Measurements from ENCODE around the gene GVQW3. TPM values are rescaled to one million over a fixed set of nuclear protein-coding genes. Genes with fewer than 3 reads are reported as not detected.
A peak's percentile ranks its signal among the peaks of the same experiment; 100 is the strongest.

Gene GVQW3
- total RNA-seq (1 to 10 TPM; 7.4 to 7.8 TPM), polyA plus RNA-seq (1 to 10 TPM; 1.9 to 2.6 (median 2.3) TPM), total RNA-seq (3.3 to 16.0 (median 6.8) reads per million in 6 experiments)

DNA sequence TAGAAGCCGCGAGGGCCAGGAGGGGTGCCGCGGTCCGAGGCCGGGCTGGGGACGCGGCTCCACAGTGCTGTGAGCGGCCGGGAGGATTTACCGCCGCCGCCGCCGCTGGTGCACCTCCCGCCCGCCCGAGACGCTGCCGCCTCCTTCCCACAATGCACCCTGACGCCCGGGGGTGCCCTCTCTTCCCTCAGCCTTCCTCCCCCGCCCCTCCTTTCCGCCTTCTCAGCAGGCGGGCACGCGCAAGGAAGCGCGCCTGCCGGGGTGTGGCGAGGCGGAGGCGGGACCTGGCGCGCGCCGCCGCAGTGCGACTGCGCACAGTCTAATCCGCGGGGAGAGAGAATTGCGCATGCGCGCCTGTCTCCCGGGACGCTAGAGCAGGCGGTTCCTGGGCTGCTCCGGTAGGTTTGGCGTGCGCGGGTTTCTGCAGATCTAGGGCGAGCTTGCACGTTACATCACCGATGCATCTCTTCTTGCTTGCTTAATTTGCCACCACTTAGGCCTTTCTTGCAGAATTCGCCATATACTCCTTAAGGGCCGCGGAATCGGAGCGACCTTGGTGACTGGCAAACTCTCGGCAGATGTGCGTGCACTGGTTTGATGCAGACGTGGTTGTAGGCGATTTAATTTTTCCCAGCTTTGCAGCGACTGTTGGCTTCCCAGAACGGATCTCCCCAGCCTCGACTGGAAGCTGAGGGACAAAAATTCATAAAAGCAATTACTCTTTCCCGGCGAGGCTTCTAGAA lies at the start of gene GVQW3, which contains the start of gene THAP12:
TSS of gene GVQW3 (plus strand) at position 347 of the 743 bp plus-strand sequence. CDS start 506 bp downstream, outside the sequence.
TSS of gene THAP12 (minus strand) at position 156 of the 743 bp plus-strand sequence. CDS start 296 bp downstream, outside the sequence.
- no peaks in the 10 kb centered on the region for H3K9me3 Mint-ChIP-seq
- POLR2A ChIA-PET: interaction anchor here (0.7 kb wide), 1 partner anchor 65 kb away, joined by 3 read pairs; no protein-coding TSS in a partner anchor
- DNase-seq: peak; percentile 94 to 99 (median 98)
- peak; percentile 87 to 89 for ATAC-seq
- peaks cover 38 to 80% (median 66%) of the 10 kb centered on the region in 4 donors for H3K4me1 Mint-ChIP-seq
- H3K4me3 Mint-ChIP-seq: peak within 1 kb of the TSS; percentile 91 to 98 (median 96)
- peaks cover 0 to 4% (median 3%) of the 10 kb centered on the region in 3 donors for H3K36me3 Mint-ChIP-seq
- no peaks in the 10 kb centered on the region for H3K27me3 Mint-ChIP-seq
- peak within 1 kb of the TSS; percentile 79 to 96 (median 93) for H3K27ac Mint-ChIP-seq

DNA sequence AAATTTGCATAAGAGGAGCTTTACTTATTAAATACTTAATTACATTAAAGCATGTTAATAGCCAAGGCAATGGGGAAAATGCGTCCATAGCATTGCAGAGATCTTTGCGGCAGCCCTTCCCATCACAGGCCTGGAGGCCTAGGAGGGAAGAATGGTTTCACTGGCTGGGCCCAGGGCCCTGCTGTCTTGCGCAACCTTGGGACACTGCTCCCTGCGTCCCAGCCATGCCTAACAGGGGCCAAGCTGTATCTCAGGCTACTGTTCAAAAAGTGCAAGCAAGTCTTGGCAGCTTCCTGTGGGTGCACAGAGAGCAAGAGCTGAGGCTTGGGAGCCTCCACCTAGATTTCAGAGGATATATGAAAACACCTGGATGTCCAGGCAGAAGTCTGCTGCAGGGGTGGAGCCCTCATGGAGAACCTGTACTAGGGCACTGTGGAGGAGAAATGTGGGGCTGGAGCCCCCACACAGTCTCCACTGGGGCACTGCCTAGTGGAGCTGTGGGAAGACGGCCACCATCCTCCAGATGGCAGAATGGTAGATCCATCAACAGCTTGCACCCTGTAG lies 46.2 kb upstream of the GVQW3 start:
- peaks cover 2 to 20% (median 6%) of the 10 kb centered on the region in 4 donors for H3K4me1 Mint-ChIP-seq
- H3K27ac Mint-ChIP-seq: no peak overlapping the region
- POLR2A ChIA-PET: no interaction called here
- ATAC-seq: no peak
- H3K36me3 Mint-ChIP-seq: peaks cover 0 to 17% (median 15%) of the 10 kb centered on the region in 3 donors
- no peak overlapping the region for H3K4me3 Mint-ChIP-seq
- no peak for DNase-seq
- peaks cover 0 to 28% (median 14%) of the 10 kb centered on the region in 9 donors for H3K9me3 Mint-ChIP-seq
- H3K27me3 Mint-ChIP-seq: peaks cover 0 to 10% (median 5%) of the 10 kb centered on the region in 5 donors

DNA sequence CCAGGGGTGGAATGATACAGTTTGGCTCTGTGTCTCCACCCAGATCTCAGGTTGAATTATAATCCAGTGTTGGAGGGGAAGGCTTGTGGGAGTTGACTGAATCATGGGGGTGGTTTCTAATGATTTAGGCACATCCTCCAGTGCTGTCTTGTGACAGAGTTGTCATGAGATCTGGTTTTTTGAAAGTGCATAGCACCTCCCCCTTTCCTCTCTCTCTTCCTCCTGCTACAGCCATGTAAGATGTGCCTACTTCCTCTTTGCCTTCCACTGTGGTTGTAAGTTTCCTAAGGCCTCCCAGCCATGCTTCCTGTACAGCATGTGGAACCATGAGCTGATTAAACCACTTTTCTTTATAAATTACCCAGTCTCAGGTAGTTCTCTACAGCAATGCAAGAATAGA lies 45.3 kb upstream of the GVQW3 start:
- peaks cover 2 to 20% (median 6%) of the 10 kb centered on the region in 4 donors for H3K4me1 Mint-ChIP-seq
- POLR2A ChIA-PET: no interaction called here
- ATAC-seq (no peak), DNase-seq (no peak)
- no peak overlapping the region for H3K27ac Mint-ChIP-seq
- H3K9me3 Mint-ChIP-seq: peaks cover 0 to 28% (median 14%) of the 10 kb centered on the region in 9 donors
- H3K36me3 Mint-ChIP-seq: peaks cover 0 to 17% (median 15%) of the 10 kb centered on the region in 3 donors
- no peak overlapping the region for H3K4me3 Mint-ChIP-seq
- peaks cover 0 to 10% (median 5%) of the 10 kb centered on the region in 5 donors for H3K27me3 Mint-ChIP-seq

DNA sequence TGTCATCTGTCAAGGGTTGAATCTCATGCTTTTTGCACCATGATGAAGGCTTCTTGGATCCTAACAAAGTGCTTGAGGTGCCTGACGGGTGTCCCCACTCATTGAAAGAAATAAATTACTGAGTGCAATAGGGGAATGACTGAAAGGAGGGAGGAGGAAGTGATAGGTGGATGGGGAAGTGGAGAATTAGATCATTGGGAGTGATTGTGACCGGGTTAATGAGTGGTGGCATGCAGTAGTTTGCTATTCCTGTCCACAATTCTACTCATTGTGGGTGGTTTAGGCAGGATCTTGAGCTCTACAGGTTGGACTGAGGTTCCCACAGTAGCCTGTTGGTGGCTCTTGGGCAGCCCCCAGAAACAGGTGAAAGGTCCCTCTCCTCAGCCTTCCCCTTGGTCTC lies 44.5 kb upstream of the GVQW3 start:
- H3K4me3 Mint-ChIP-seq: no peak overlapping the region

DNA sequence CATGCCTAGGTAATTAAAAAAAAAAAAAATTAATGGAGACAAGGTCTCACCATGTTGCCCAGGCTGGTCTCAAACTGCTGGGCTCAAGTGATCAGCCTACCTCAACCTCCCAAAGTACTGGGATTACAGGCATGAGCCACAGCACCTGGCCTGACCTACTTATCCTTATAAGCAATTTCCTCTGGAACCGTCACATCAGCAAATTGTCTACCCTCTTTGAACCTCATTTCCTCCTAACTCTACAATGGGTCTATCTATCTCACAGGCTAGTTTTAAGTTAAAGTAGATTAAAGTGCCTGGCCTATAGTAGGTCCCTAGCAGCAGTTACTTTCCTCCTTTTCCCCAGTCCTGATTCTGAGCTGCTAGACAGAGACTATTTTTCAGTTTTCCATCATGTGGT lies 43.7 kb upstream of the GVQW3 start:
- Mint-ChIP-seq H3K27me3 (peaks cover 0 to 10% (median 5%) of the 10 kb centered on the region in 5 donors), H3K4me3 (no peak overlapping the region), H3K4me1 (peaks cover 5 to 20% (median 6%) of the 10 kb centered on the region in 4 donors), H3K27ac (no peak overlapping the region), H3K36me3 (peaks cover 0 to 17% (median 15%) of the 10 kb centered on the region in 3 donors), H3K9me3 (peaks cover 0 to 28% (median 14%) of the 10 kb centered on the region in 9 donors)
- POLR2A ChIA-PET: no interaction called here
- ATAC-seq: no peak
- no peak for DNase-seq

More for the DNA sequence above, 44.5 kb upstream of the GVQW3 start:
- Mint-ChIP-seq H3K4me1 (peaks cover 5 to 20% (median 6%) of the 10 kb centered on the region in 4 donors), H3K9me3 (peaks cover 0 to 28% (median 14%) of the 10 kb centered on the region in 9 donors), H3K27me3 (peaks cover 0 to 10% (median 5%) of the 10 kb centered on the region in 5 donors), H3K36me3 (peaks cover 0 to 17% (median 15%) of the 10 kb centered on the region in 3 donors), H3K27ac (no peak overlapping the region)
- POLR2A ChIA-PET: interaction anchor here (0.5 kb wide), 1 partner anchor 35 kb away, joined by 4 read pairs; no protein-coding TSS in a partner anchor
- no peak for DNase-seq
- no peak for ATAC-seq

DNA sequence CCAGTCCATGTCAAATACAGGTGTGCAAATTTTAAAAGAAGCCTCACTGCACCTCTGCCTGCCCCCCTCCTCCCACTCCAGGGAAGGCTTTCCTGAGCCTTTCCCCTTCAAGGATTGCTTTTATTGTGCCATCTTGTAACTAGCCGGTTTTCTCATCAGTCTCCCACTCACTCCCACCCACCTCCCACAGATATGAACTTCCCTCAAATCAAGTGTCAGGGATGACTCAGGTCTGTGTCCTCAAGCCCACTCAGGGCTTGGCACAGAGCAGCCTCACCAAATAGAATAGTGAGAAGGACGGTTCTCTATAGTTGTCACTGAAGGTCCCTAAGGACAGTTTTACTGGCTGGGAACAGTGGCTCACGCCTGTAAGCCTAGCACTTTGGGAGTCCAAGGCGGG lies 43.2 kb upstream of the GVQW3 start:
- peaks cover 0 to 28% (median 14%) of the 10 kb centered on the region in 9 donors for H3K9me3 Mint-ChIP-seq
- no peak overlapping the region for H3K27ac Mint-ChIP-seq
- ATAC-seq: no peak
- no peak for DNase-seq
- H3K4me1 Mint-ChIP-seq: peaks cover 5 to 20% (median 6%) of the 10 kb centered on the region in 4 donors
- no peak overlapping the region for H3K4me3 Mint-ChIP-seq
- H3K36me3 Mint-ChIP-seq: peaks cover 0 to 17% (median 15%) of the 10 kb centered on the region in 3 donors
- H3K27me3 Mint-ChIP-seq: peaks cover 0 to 10% (median 5%) of the 10 kb centered on the region in 5 donors
- POLR2A ChIA-PET: no interaction called here

DNA sequence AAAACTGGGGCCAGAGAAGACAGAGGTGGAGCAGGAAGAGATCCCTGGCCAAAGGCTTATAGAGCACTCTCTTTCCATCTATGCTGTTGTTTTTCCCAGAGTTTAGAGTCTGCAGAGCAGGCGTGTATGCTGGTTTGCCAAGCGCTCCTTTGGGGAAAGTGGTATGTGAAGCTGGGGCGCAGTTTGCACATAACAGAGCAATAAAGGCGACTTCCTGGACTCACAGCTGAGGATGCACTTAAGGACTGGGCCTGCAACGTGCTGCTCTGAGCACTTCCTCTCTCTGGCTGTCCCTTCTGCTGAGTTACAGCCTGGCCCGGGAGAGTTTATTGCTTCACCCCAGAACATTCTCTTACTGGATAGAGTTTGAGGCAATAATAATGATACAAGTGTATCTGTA lies 41.9 kb upstream of the GVQW3 start:
- Mint-ChIP-seq H3K27ac (peak overlapping the region in 2 of 10 donors; percentile 29 to 46), H3K9me3 (peaks cover 0 to 24% (median 12%) of the 10 kb centered on the region in 9 donors), H3K27me3 (peaks cover 0 to 10% (median 5%) of the 10 kb centered on the region in 5 donors), H3K4me3 (no peak overlapping the region), H3K4me1 (peaks cover 5 to 20% (median 6%) of the 10 kb centered on the region in 4 donors), H3K36me3 (peaks cover 0 to 14% (median 11%) of the 10 kb centered on the region in 3 donors)
- POLR2A ChIA-PET: no interaction called here
- DNase-seq (no peak), ATAC-seq (peak in 1 of 2 donors; percentile 44)

DNA sequence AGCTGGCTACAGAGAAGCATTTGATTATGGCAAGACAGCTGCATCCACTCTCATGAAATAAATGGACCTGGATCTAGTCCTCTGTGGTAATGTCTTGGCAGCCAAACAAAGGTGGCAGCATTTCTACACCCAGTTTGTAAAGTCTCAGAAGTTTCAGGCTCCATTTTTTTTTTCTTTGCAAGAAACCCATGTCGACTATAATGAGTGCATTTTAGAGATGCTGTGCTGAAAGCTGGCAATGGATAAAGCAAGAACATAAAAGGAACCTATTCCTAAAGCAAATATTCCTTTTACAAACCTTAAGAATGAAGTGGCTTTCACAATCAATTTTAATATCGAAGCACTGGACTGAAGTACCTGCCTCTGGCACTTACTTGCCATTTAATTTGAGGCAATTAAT lies 33.7 kb upstream of the GVQW3 start:
- POLR2A ChIA-PET: no interaction called here

DNA sequence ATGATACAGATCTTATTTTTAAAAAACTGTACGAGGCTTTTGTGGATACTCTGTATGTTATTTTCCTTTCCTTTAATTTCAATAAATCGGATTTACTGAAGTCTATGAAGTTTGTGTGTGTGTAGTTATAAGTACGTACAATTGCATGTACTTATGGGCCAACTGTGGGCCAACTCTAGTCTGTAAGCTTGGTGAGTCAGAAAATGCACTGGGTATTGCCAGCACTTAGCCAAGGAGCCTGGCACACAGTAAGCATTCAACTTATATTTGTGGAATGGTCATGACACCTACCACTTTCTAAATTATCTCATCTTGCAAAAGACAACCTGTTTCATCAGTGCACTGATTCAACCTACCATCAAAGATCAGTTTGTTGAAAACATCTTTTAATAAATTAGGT lies 32.8 kb upstream of the GVQW3 start:
- peaks cover 0 to 4% (median 0%) of the 10 kb centered on the region in 9 donors for H3K9me3 Mint-ChIP-seq
- POLR2A ChIA-PET: no interaction called here
- DNase-seq (no peak), ATAC-seq (no peak)
- H3K4me3 Mint-ChIP-seq: no peak overlapping the region
- H3K36me3 Mint-ChIP-seq: peaks cover 9 to 56% (median 22%) of the 10 kb centered on the region in 3 donors
- no peaks in the 10 kb centered on the region for H3K27me3 Mint-ChIP-seq
- H3K27ac Mint-ChIP-seq: no peak overlapping the region
- peaks cover 0 to 2% (median 0%) of the 10 kb centered on the region in 4 donors for H3K4me1 Mint-ChIP-seq

More for the DNA sequence above, 33.7 kb upstream of the GVQW3 start:
- DNase-seq (no peak), ATAC-seq (no peak)
- Mint-ChIP-seq H3K27me3 (no peaks in the 10 kb centered on the region), H3K4me1 (peaks cover 0 to 2% (median 0%) of the 10 kb centered on the region in 4 donors), H3K4me3 (no peak overlapping the region), H3K27ac (no peak overlapping the region), H3K9me3 (no peaks in the 10 kb centered on the region), H3K36me3 (peaks cover under 1 to 48% (median 14%) of the 10 kb centered on the region in 3 donors)

DNA sequence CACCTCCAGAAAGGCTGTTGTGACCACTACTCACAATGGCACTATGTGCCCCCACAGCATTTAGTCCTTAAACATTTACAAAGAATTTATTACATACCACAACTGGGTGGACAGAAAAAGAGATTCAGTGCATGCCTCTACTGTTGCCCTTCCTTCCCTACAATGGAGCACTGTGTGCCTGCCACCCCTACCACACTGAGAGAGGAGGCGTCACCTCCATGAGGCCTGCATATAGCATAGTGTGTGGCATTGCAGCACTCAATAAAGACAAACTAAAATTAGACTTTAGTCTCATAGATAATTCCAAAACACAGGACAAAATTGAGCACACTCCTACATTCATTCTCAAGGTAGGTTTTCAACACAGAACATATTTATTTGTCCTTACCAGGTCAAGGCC lies 26.0 kb upstream of the GVQW3 start:
- no peak for ATAC-seq
- Mint-ChIP-seq H3K9me3 (peaks cover 0 to 22% (median 14%) of the 10 kb centered on the region in 9 donors), H3K36me3 (peaks cover 31 to 94% (median 57%) of the 10 kb centered on the region in 3 donors), H3K4me1 (peaks cover 0 to 2% (median under 1%) of the 10 kb centered on the region in 4 donors), H3K4me3 (no peak overlapping the region), H3K27ac (no peak overlapping the region), H3K27me3 (no peaks in the 10 kb centered on the region)
- POLR2A ChIA-PET: no interaction called here
- no peak for DNase-seq

DNA sequence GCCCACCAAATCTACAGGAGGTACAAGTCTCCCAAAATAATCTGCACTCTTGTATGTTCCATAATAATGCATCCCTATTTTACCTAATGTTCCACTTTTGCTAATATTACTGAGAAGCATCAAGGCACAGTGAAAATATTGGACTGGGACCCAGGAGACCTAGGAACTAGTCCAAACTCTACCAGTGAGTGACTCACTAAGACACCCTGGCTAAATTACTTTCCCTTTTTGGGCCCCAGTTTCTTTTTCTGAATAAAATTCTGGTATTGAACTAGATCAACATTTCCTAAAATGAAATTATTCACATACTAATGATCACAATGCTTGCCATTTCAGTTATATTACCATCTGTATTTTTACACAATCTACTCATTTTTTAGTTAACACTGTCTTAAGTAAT lies 19.7 kb upstream of the GVQW3 start:
- Mint-ChIP-seq H3K36me3 (peaks cover 4 to 90% (median 12%) of the 10 kb centered on the region in 3 donors), H3K4me1 (peaks cover 9 to 18% (median 18%) of the 10 kb centered on the region in 4 donors)
- POLR2A ChIA-PET: no interaction called here

DNA sequence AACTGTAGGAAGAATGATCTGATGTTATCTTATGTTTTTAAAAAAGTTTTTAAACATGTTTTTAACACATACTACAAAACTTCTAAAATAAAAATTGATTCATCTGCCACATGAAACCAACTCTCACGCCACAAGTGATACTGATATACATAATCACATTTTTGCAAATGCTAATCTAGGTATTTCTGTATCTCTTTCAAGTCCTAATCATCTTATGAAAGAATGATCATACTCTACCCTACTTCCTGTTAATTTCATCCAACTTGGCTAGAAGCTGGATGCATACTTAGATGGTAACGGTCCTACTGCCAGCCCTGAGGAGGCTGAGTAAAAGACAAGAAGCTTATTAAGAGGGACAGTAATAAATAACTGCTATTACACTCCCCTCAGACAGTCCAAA lies 19.3 kb upstream of the GVQW3 start:
- POLR2A ChIA-PET: no interaction called here
- ATAC-seq (no peak), DNase-seq (no peak)
- H3K4me1 Mint-ChIP-seq: peaks cover 9 to 21% (median 19%) of the 10 kb centered on the region in 4 donors
- H3K27me3 Mint-ChIP-seq: no peaks in the 10 kb centered on the region
- H3K27ac Mint-ChIP-seq: peak overlapping the region in 1 of 10 donors; percentile 29
- no peaks in the 10 kb centered on the region for H3K9me3 Mint-ChIP-seq
- no peak overlapping the region for H3K4me3 Mint-ChIP-seq
- H3K36me3 Mint-ChIP-seq: peaks cover 4 to 86% (median 9%) of the 10 kb centered on the region in 3 donors

More for the DNA sequence above, 19.7 kb upstream of the GVQW3 start:
- H3K9me3 Mint-ChIP-seq: no peaks in the 10 kb centered on the region
- ATAC-seq (no peak), DNase-seq (no peak)
- no peak overlapping the region for H3K4me3 Mint-ChIP-seq
- H3K27ac Mint-ChIP-seq: peak overlapping the region in 3 of 10 donors; percentile 15 to 48 (median 29)
- H3K27me3 Mint-ChIP-seq: no peaks in the 10 kb centered on the region

Measured in naive thymus-derived CD8-positive, alpha-beta T cell (primary cell).